H1 (cell line): ENCODE data around the gene EFHC1. TPM values are rescaled to one million over a fixed set of nuclear protein-coding genes. Genes with fewer than 3 reads are reported as not detected.

ENCODE experiments used
- CTCF ChIA-PET: fragments of 300-600 bp; sonication (Branson Sonifier 250); formaldehyde crosslinking; loops from one replicate; lab custom pipeline; 2021; ENCODE audit not compliant: partially characterized antibody; lab: Charles Lee
- POLR2A ChIA-PET: fragments of 300-600 bp; sonication (Branson Sonifier 250); formaldehyde crosslinking; loops from one replicate; lab custom pipeline; 2021; ENCODE audit warnings: inconsistent platforms; ENCODE audit not compliant: partially characterized antibody; lab: Charles Lee
- DNase-seq, 2 experiments: peaks; one replicate each; pipeline versions ENCODE4 v3.0.0 to v3.0.0-alpha.2; 2010 to 2022; ENCODE audit warnings: low spot score in 2 of 2, low read depth in 1 of 2, mixed read lengths in 1 of 2
- FAIRE-seq: peaks from 2 replicates; lab custom pipeline; 2011; peaks lifted over from hg19 to GRCh38; lab: Jason Lieb, UNC
- H2AFZ ChIP-seq: 2 replicates; pipeline ENCODE4 v1.8.1; 2012; ENCODE audit warnings: low read length, inconsistent platforms
- H2AK5ac ChIP-seq: 2 replicates; pipeline ENCODE4 v1.6.1; 2013; ENCODE audit warnings: low read depth, low read length
- H2BK120ac ChIP-seq: replicated peaks from 2 replicates; pipeline ENCODE3; 2013; ENCODE audit warnings: low read depth, low read length, inconsistent platforms
- H2BK12ac ChIP-seq: 2 replicates; pipeline ENCODE4 v1.6.1; 2013; ENCODE audit warnings: low read depth, low read length
- H2BK15ac ChIP-seq: 2 replicates; pipeline ENCODE4 v1.6.1; 2013; ENCODE audit warnings: low read length
- H2BK20ac ChIP-seq: 2 replicates; pipeline ENCODE4 v1.6.1; 2013; ENCODE audit warnings: low read length
- H2BK5ac ChIP-seq: 2 replicates; pipeline ENCODE4 v1.6.1; 2013; ENCODE audit warnings: low read depth, low read length
- H3K14ac ChIP-seq: 2 replicates; pipeline ENCODE4 v1.6.1; 2013; ENCODE audit warnings: inconsistent platforms; ENCODE audit not compliant: insufficient read length
- H3K18ac ChIP-seq: 2 replicates; pipeline ENCODE4 v1.6.1; 2013; ENCODE audit warnings: low read length; ENCODE audit errors: extremely low read depth
- H3K23ac ChIP-seq: 2 replicates; pipeline ENCODE4 v1.6.1; 2013; ENCODE audit warnings: inconsistent platforms; ENCODE audit not compliant: insufficient read length
- H3K23me2 ChIP-seq: 2 replicates; pipeline ENCODE4 v1.6.1; 2013; ENCODE audit warnings: low read depth, low read length
- H3K27ac ChIP-seq: 2 replicates; pipeline ENCODE4 v1.6.1; 2011; ENCODE audit warnings: low read depth, low read length, inconsistent platforms
- H3K27me3 ChIP-seq, 4 experiments: replicated peaks in 1 of 4; 1 replicate in 1 of 4; 2 replicates in 3 of 4; pipeline versions ENCODE4 v1.6.1 to v1.8.1; 2011 to 2013; ENCODE audit warnings: low read length in 3 of 4, mild to moderate bottlenecking in 3 of 4, inconsistent platforms in 2 of 4, mixed read lengths in 2 of 4, moderate library complexity in 1 of 4; ENCODE audit not compliant: control insufficient read depth in 3 of 4, insufficient read depth in 3 of 4; ENCODE audit errors: extremely low read depth in 1 of 4
- H3K36me3 ChIP-seq, 4 experiments: 2 replicates each; pipeline versions ENCODE4 v1.6.1 to v1.8.1; 2011 to 2013; ENCODE audit warnings: mild to moderate bottlenecking in 4 of 4, low read length in 3 of 4, moderate library complexity in 2 of 4, control low read depth in 1 of 4, inconsistent platforms in 1 of 4; ENCODE audit not compliant: insufficient read depth in 4 of 4, control insufficient read depth in 2 of 4
- H3K4ac ChIP-seq: replicated peaks from 2 replicates; pipeline ENCODE3; 2013; ENCODE audit warnings: low read length, low read depth, mixed read lengths, inconsistent platforms; ENCODE audit not compliant: insufficient read length
- H3K4me1 ChIP-seq, 4 experiments: replicated peaks in 1 of 4; 1 replicate in 1 of 4; 2 replicates in 3 of 4; pipeline versions ENCODE4 v1.6.1 to v1.8.1; 2011 to 2013; ENCODE audit warnings: low read length in 3 of 4, inconsistent platforms in 2 of 4, mixed read lengths in 1 of 4; ENCODE audit not compliant: insufficient read depth in 4 of 4, control insufficient read depth in 3 of 4
- H3K4me2 ChIP-seq, 2 experiments: 2 replicates each; pipeline versions ENCODE4 v1.6.1 to v1.8.1; 2011 to 2013; ENCODE audit warnings: low read depth in 2 of 2, low read length in 2 of 2, control low read depth in 1 of 2, inconsistent platforms in 1 of 2, mild to moderate bottlenecking in 1 of 2; ENCODE audit not compliant: insufficient read depth in 1 of 2
- H3K4me3 ChIP-seq, 4 experiments: fragments of 200-600, 300-600 bp in 1 of 4; sonication (generic), shearing (Covaris generic), sonication (Bioruptor Twin) in 1 of 4; 2 replicates each; pipeline versions ENCODE4 v1.5.1 to v1.8.1; 2011 to 2016; ENCODE audit warnings: low read length in 4 of 4, low read depth in 3 of 4, control low read depth in 2 of 4, inconsistent platforms in 2 of 4, mild to moderate bottlenecking in 2 of 4, mixed read lengths in 1 of 4, moderate library complexity in 1 of 4; ENCODE audit not compliant: insufficient read depth in 2 of 4; ENCODE audit errors: extremely low read depth in 1 of 4
- H3K56ac ChIP-seq: replicated peaks from 2 replicates; pipeline ENCODE3; 2013; ENCODE audit warnings: low read depth, mild to moderate bottlenecking, mixed read lengths, low read length, inconsistent platforms; ENCODE audit not compliant: insufficient read length
- H3K79me1 ChIP-seq: 2 replicates; pipeline ENCODE4 v1.6.1; 2013; ENCODE audit warnings: low read depth, low read length, control low read depth
- H3K79me2 ChIP-seq, 2 experiments: 2 replicates each; pipeline versions ENCODE4 v1.6.1 to v1.8.1; 2012 to 2013; ENCODE audit warnings: low read length in 2 of 2, mild to moderate bottlenecking in 2 of 2, inconsistent platforms in 1 of 2; ENCODE audit not compliant: insufficient read depth in 2 of 2, control insufficient read depth in 1 of 2
- H3K9ac ChIP-seq, 4 experiments: replicated peaks in 1 of 4; 1 replicate in 1 of 4; 2 replicates in 3 of 4; pipeline versions ENCODE4 v1.6.1 to v1.8.1; 2011 to 2013; ENCODE audit warnings: low read depth in 3 of 4, low read length in 3 of 4, control low read depth in 2 of 4, mild to moderate bottlenecking in 2 of 4, moderate library complexity in 2 of 4, inconsistent platforms in 1 of 4; ENCODE audit errors: extremely low read depth in 1 of 4
- H3K9me3 ChIP-seq, 2 experiments: 2 replicates each; pipeline versions ENCODE4 v1.6.1 to v1.8.1; 2012 to 2013; ENCODE audit warnings: mild to moderate bottlenecking in 2 of 2, moderate library complexity in 2 of 2, control low read depth in 1 of 2, inconsistent platforms in 1 of 2, low read depth in 1 of 2, low read length in 1 of 2, mixed read lengths in 1 of 2; ENCODE audit not compliant: insufficient read depth in 2 of 2
- H4K20me1 ChIP-seq, 2 experiments: replicated peaks in 1 of 2; 2 replicates each; pipeline versions ENCODE3 to v1.8.1; 2011 to 2013; ENCODE audit warnings: inconsistent platforms in 2 of 2, low read length in 2 of 2, mild to moderate bottlenecking in 1 of 2; ENCODE audit not compliant: insufficient read depth in 2 of 2, control insufficient read depth in 1 of 2
- H4K5ac ChIP-seq: 2 replicates; pipeline ENCODE4 v1.6.1; 2013; ENCODE audit warnings: low read length, low read depth, mixed read lengths, inconsistent platforms; ENCODE audit not compliant: insufficient read length
- H4K8ac ChIP-seq: 2 replicates; pipeline ENCODE4 v1.8.0; 2013; ENCODE audit warnings: mild to moderate bottlenecking, moderate library complexity, low read length, inconsistent platforms; ENCODE audit not compliant: insufficient read depth; ENCODE audit errors: extremely low read depth
- H4K91ac ChIP-seq: replicated peaks from 2 replicates; pipeline ENCODE3; 2013; ENCODE audit warnings: low read length, mixed read lengths, inconsistent platforms; ENCODE audit not compliant: insufficient read length
- ASH2L ChIP-seq: fragments of 200-600, 300-600 bp; sonication (generic); IDR thresholded peaks from one replicate; pipeline ENCODE4 v1.7.1; 2017; ENCODE audit warnings: low read length
- CHD2 ChIP-seq: IDR thresholded peaks from 2 replicates; pipeline ENCODE4 v1.6.1; 2012; ENCODE audit warnings: low read length, improper control_type of control experiment
- EZH2 ChIP-seq: fragments of 200-600 bp; sonication (generic); IDR thresholded peaks from 2 replicates; pipeline ENCODE4 v1.7.1; 2012; ENCODE audit warnings: low read depth, mild to moderate bottlenecking, moderate library complexity, low read length, inconsistent platforms; ENCODE audit not compliant: severe bottlenecking
- KDM1A ChIP-seq: fragments of 200-600, 300-600 bp; sonication (generic); IDR thresholded peaks from 2 replicates; pipeline ENCODE4 v1.7.1; 2016; ENCODE audit warnings: mild to moderate bottlenecking, low read length, borderline replicate concordance
- KDM5A ChIP-seq: fragments of 200-600 bp; IDR thresholded peaks from 2 replicates; pipeline ENCODE4 v1.7.1; 2012; ENCODE audit warnings: mild to moderate bottlenecking, low read length, inconsistent platforms, mixed read lengths
- POLR2A ChIP-seq, 2 experiments: IDR thresholded peaks; 1 replicate in 1 of 2; 2 replicates in 1 of 2; pipeline ENCODE4 v1.6.1; 2011; ENCODE audit warnings: low read depth in 2 of 2, low read length in 2 of 2, mild to moderate bottlenecking in 2 of 2; ENCODE audit errors: control extremely low read depth in 1 of 2
- SAP30 ChIP-seq: fragments of 300-600 bp; sonication (generic); IDR thresholded peaks from 2 replicates; pipeline ENCODE4 v1.7.1; 2012; ENCODE audit warnings: low read length, moderate library complexity, mild to moderate bottlenecking, inconsistent platforms; ENCODE audit not compliant: insufficient read depth, insufficient replicate concordance
- SIRT6 ChIP-seq: IDR thresholded peaks from one replicate; pipeline ENCODE4 v1.7.1; 2012; ENCODE audit warnings: low read length, inconsistent platforms
- SP2 ChIP-seq: IDR thresholded peaks from 2 replicates; pipeline ENCODE4 v1.6.1; 2012; ENCODE audit warnings: mild to moderate bottlenecking, low read length, inconsistent platforms
- SP4 ChIP-seq: IDR thresholded peaks from 2 replicates; pipeline ENCODE4 v1.6.1; 2012; ENCODE audit warnings: low read length, inconsistent platforms
- SRF ChIP-seq: IDR thresholded peaks from 2 replicates; pipeline ENCODE4 v1.6.1; 2011; ENCODE audit warnings: mild to moderate bottlenecking, low read depth, low read length, moderate library complexity
- WGBS, 2 experiments: shearing (Covaris generic) in 1 of 2; methylation state at CpG; one replicate each; pipeline versions ENCODE4 v1.1.6 to v1.1.7; 2013 to 2015; ENCODE audit warnings: low lambda C conversion rate in 2 of 2, mixed read lengths in 2 of 2, inconsistent platforms in 1 of 2, low coverage in 1 of 2, missing lambda C conversion rate in 1 of 2; ENCODE audit not compliant: insufficient replicate concordance in 2 of 2, insufficient coverage in 1 of 2, insufficient read length in 1 of 2; ENCODE audit errors: extremely low coverage in 1 of 2, missing lambda C conversion rate in 1 of 2; 5-methylcytosine and 5-hydroxymethylcytosine counted together
- polyA plus RNA-seq, 7 experiments: library from polyadenylated mRNA; depleted of rRNA in 3 of 7; stranded (reverse) in 5 of 7; unstranded in 2 of 7; fragments of >200 nt in 5 of 7; fragments of 200-250 nt in 2 of 7; gene quantifications; 1 replicate in 5 of 7; 2 replicates in 1 of 7; 4 replicates in 1 of 7; pipeline versions ENCODE4 v1.2.1 to v1.2.3, GENCODE V29; 2011 to 2013; ENCODE audit warnings: missing spikeins in 2 of 7, mixed read lengths in 2 of 7
- total RNA-seq: library from RNA; stranded (reverse); fragmentation: NEBNext Ultra II Directional; extraction: Animal tissue kit (Norgen Biotek cat#: 25700); gene quantifications from 2 replicates; pipeline ENCODE4 v1.2.1, GENCODE V29; 2021

The EFHC1 gene
- total and polyA plus RNA-seq, 2 of the 8 experiments (the other 6 are each of a cell fraction or from before 2014, with no cell fraction given), result 10.5 to 16.4 TPM

DNA sequence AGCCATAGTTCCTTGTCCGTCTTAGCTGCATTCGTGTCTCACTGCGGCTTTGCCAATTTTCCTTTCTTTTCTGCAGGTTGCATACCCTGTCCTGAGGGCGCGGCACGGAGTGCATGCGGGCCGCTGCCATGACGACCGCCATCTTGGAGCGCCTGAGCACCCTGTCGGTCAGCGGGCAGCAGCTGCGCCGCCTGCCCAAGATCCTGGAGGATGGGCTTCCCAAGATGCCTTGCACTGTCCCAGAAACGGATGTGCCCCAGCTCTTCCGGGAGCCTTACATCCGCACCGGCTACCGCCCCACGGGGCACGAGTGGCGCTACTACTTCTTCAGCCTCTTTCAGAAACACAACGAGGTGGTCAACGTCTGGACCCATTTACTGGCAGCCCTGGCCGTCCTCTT lies 17.1 kb upstream of the EFHC1 start:
- 93% methylated on average over 14 of the region's 26 CpGs; no CpG with 5 or more reads in 1 of the 2 experiments for whole genome bisulfite sequencing, 2 experiments
- H3K14ac ChIP-seq, result no peak overlapping the region
- ChIA-PET POLR2A (interaction anchor here (9.5 kb wide), 1 partner anchor 119 kb away, joined by 75 read pairs; the partner anchor contains the start of gene MCM3), CTCF (interaction anchor here (1.0 to 11.2 kb wide), 5 partner anchors 9 to 259 kb away, joined by 3 to 175 read pairs (median 5); partner anchors contain the start of gene MCM3)
- no peak overlapping the region for H2BK12ac ChIP-seq
- FAIRE-seq (no peak), DNase-seq (no peak)
- no peak overlapping the region for H2BK5ac ChIP-seq
- no peaks in the 10 kb centered on the region for H4K20me1 ChIP-seq
- no peak overlapping the region for H4K91ac ChIP-seq
- peaks cover 0 to 6% (median 0%) of the 10 kb centered on the region in 4 experiments; a peak in 2 of 8 replicates for H3K36me3 ChIP-seq
- H3K27me3 ChIP-seq, result no peaks in the 10 kb centered on the region
- H2AK5ac ChIP-seq, result no peak overlapping the region
- no peak overlapping the region for H3K9ac ChIP-seq
- no peak overlapping the region for H3K4me3 ChIP-seq
- no peak for TF ChIP-seq SP4
- no peak for TF ChIP-seq SAP30
- no peak for TF ChIP-seq CHD2
- TF ChIP-seq POLR2A (IDR thresholded peaks at IDR 0.05; ENCODE audit: control extremely low read depth in 1 of 2, low read depth in 2 of 2, low read length in 2 of 2), result no peak
- no peak for TF ChIP-seq KDM5A
- no peak for TF ChIP-seq SRF
- no peak for TF ChIP-seq KDM1A
- TF ChIP-seq ASH2L, result no peak
- no peak for TF ChIP-seq SIRT6
- TF ChIP-seq EZH2, result no peak
- no peak for TF ChIP-seq SP2
- no peak overlapping the region for H2BK120ac ChIP-seq
- H2AFZ ChIP-seq, result no peak overlapping the region
- no peaks in the 10 kb centered on the region for H3K79me1 ChIP-seq
- H3K23me2 ChIP-seq, result no peaks in the 10 kb centered on the region
- no peak overlapping the region for H4K5ac ChIP-seq
- no peak overlapping the region for H3K4ac ChIP-seq
- no peaks in the 10 kb centered on the region for H3K9me3 ChIP-seq
- H3K18ac ChIP-seq, result no peak overlapping the region
- H3K79me2 ChIP-seq, result no peaks in the 10 kb centered on the region
- H3K4me1 ChIP-seq, result peaks cover 0 to 4% (median 3%) of the 10 kb centered on the region in 4 experiments; a peak in 3 of 7 replicates
- no peak overlapping the region for H3K23ac ChIP-seq
- H2BK15ac ChIP-seq, result no peak overlapping the region
- no peak overlapping the region for H2BK20ac ChIP-seq
- H3K4me2 ChIP-seq, result no peak overlapping the region
- H3K56ac ChIP-seq, result no peak overlapping the region
- H4K8ac ChIP-seq, result no peak overlapping the region
- no peak overlapping the region for H3K27ac ChIP-seq
